Subcutaneous adipose tissue (tissue), 4 donors: ENCODE results near the gene PALLD. TPM values are rescaled to one million over a fixed set of nuclear protein-coding genes. Genes with fewer than 3 reads are reported as not detected.

Source experiments
- CTCF ChIP-seq: fragments of 450-650 bp; IDR thresholded peaks from one replicate; pipeline ENCODE4 v1.5.1; 2016; ENCODE audit warnings: low read depth, mild to moderate bottlenecking, control low read depth, antibody characterized with exemption, moderate library complexity
- total RNA-seq, 4 donors: library from RNA; depleted of rRNA; stranded (reverse); fragments of >200 nt; gene quantifications; one replicate each; pipeline ENCODE4 v1.1.0, GENCODE V29; 2016

The PALLD gene
- total RNA-seq, 4 donors from 2014 or later: 94.1 to 118 (median 110) TPM

DNA sequence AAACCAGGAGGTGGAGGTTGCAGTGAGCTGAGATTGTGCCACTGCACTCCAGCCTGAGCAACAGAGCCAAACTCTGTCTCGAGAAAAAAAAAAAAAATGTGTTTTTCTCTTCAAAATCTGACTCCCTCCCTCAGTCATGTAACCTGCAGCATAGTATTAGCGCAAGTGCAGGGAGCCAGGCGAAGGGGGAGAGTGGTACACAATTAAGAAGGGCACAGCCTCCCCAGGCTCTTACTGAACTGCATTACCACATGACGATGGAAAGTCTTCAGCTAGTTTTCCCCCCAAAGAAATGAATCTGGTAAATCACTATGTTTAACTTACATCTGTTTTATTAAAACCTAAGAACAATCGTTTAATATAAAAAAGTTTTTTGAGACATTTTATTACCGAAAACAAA lies 32.4 kb downstream of the PALLD start:
- no peak for TF ChIP-seq CTCF

GRCh38 chr4:168531305-168531704 lies 34.5 kb downstream of the PALLD start:
- no peak for TF ChIP-seq CTCF

DNA sequence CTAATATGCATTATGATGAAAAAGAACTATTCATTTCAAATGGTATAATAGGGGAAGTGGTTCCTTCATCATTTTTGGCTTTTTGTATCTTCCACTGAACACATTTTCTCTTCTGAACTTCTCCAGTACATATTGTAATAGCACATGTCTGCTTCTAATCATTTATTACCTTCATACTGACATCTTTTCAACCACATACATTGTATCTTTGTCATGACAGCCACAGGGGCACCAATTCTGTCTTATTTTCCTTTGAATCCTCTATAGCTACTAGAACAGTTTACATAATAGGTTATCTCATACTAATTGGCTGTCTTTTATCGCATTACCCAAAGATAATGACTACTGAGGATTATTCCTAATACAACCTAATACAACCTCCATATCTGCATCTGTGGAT lies 37.7 kb downstream of the PALLD start:
- no peak for TF ChIP-seq CTCF

DNA sequence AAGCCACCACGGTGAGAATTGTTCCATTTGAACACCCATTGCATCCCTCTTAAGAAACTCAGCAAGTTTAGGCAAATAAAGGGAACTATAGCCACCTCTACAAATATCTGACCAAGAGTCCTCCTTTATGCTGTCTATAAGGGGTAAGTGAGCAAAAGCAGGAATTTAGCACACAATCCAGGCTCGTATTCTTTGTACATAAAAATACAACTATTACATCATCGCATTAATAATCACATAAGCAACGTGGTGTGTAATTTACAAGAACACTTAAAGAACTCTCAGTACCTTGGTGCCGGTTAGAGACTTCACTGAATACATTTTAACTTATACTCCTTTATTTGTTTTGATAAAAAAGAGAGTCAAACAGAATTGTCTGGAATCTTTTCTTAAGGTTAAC lies 38.8 kb downstream of the PALLD start:
- TF ChIP-seq CTCF: no peak

DNA sequence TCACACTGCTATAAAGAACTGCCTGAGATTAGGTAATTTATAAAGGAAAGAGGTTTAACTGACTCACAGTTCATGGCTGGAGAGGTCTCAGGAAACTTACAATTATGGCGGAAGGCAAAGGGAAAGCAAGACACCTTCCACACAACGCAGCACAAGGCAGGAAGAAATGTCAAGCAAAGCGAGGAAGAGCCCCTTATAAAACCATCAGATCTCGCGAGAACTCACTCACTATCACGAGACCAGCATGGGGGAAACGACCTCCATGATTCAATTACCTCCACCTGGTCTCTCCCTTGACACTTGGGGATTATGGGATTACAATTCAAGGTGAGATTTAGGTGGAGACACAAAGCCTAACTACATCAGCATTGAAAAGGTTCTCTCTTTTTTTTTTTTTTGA lies 39.6 kb downstream of the PALLD start:
- no peak for TF ChIP-seq CTCF

DNA sequence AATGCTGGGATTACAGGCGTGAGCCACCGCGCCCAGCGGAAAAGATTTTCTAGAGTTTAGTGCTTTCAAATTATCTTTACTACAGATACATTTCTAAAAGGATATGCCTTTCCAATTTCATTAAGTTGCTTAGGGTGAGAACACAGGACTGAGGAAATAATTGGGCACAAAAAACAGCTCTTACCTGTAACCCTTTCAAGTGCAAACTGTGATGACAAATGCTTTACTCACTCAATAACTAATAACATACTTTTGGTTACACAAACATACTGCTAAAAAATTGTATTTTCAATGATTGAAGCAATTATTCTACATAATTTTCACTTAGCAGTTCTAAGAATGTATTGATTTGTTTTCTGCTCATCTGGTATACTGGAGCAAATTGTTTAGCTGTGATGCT lies 40.2 kb downstream of the PALLD start:
- no peak for TF ChIP-seq CTCF

DNA sequence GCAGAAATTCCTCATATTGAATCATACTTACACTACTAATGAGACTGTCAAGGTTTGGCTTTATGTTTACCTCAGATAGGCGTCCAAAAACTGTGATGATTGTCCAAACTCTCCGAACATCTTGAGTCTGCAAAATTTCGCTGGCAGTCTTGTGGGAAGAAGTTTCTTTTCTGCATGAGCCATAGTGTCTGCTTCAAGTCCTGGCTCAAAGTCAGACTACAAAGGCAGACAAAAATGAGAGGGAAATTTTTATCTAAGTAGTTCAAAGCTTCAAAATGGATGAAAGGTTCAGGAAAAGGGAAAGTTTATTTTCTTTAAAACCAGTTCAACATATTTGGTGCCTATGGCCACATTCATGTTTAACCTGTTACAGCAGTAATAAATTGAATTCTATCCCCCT lies 40.7 kb downstream of the PALLD start:
- TF ChIP-seq CTCF: no peak

- no peak for TF ChIP-seq CTCF
Measured at GRCh38 chr4:168538632-168539031, 41.8 kb downstream of the PALLD start.
